OCI-LY7 (cell line): ENCODE data around the gene NWD2. TPM values are rescaled to one million over a fixed set of nuclear protein-coding genes. Genes with fewer than 3 reads are reported as not detected.

Experiments used
- BruUV-seq: library from RNA; stranded (reverse); fragments of 400-500 nt; replicated peaks from 2 replicates; lab custom pipeline; 2021; lab: Mats Ljungman, UMichigan
- CTCF ChIA-PET: fragments of 300-600 bp; sonication (Branson Sonifier 250); formaldehyde crosslinking; loops from one replicate; lab custom pipeline; 2022; ENCODE audit warnings: antibody characterized with exemption; ENCODE audit not compliant: unreplicated experiment; lab: Charles Lee
- POLR2A ChIA-PET: fragments of 300-600 bp; sonication (Branson Sonifier 250); formaldehyde crosslinking; loops from one replicate; lab custom pipeline; 2022; ENCODE audit warnings: antibody characterized with exemption; lab: Charles Lee
- DNase-seq: peaks from one replicate; pipeline ENCODE4 v3.0.0-alpha.2; 2015; ENCODE audit warnings: low spot score
- H2AFZ ChIP-seq: fragments of 200-600 bp; sonication (generic), shearing (Covaris generic); 2 replicates; pipeline ENCODE4 v1.6.1; 2014; ENCODE audit warnings: mild to moderate bottlenecking, antibody characterized with exemption, low read length, moderate library complexity
- H3K27ac ChIP-seq: fragments of 200-600 bp; sonication (generic); 2 replicates; pipeline ENCODE4 v1.5.1; 2014; ENCODE audit warnings: mixed run types, low read depth, mild to moderate bottlenecking, moderate library complexity, low read length, inconsistent platforms; ENCODE audit not compliant: poor library complexity, severe bottlenecking
- H3K36me3 ChIP-seq: fragments of 200-600 bp; sonication (generic); 2 replicates; pipeline ENCODE4 v1.6.1; 2014; ENCODE audit warnings: mild to moderate bottlenecking, antibody characterized with exemption, low read length, moderate library complexity, mixed read lengths; ENCODE audit not compliant: insufficient read depth
- H3K4me1 ChIP-seq: fragments of 200-600 bp; sonication (generic); 2 replicates; pipeline ENCODE4 v1.5.1; 2014; ENCODE audit warnings: mild to moderate bottlenecking, low read length; ENCODE audit not compliant: insufficient read depth, poor library complexity, severe bottlenecking
- H3K4me2 ChIP-seq: fragments of 200-600 bp; sonication (generic); 2 replicates; pipeline ENCODE4 v1.6.1; 2014; ENCODE audit warnings: mild to moderate bottlenecking, low read length
- H3K4me3 ChIP-seq: fragments of 200-600 bp; sonication (generic); 2 replicates; pipeline ENCODE4 v1.5.1; 2014; ENCODE audit warnings: mild to moderate bottlenecking, low read depth, low read length; ENCODE audit not compliant: poor library complexity, severe bottlenecking
- H3K79me2 ChIP-seq: fragments of 200-600 bp; sonication (generic); 2 replicates; pipeline ENCODE4 v1.6.1; 2016; ENCODE audit warnings: low read depth, mild to moderate bottlenecking, low read length, moderate library complexity, mixed read lengths; ENCODE audit not compliant: insufficient read depth
- H3K9me2 ChIP-seq: fragments of 200-600 bp; sonication (generic); 2 replicates; pipeline ENCODE4 v1.6.1; 2016; ENCODE audit warnings: mild to moderate bottlenecking, low read length, mixed read lengths; ENCODE audit not compliant: insufficient read depth
- H3K9me3 ChIP-seq: fragments of 200-600 bp; sonication (generic); 2 replicates; pipeline ENCODE4 v1.6.1; 2014; ENCODE audit warnings: mild to moderate bottlenecking, mixed run types, low read length, mixed read lengths
- H4K20me1 ChIP-seq: fragments of 200-600 bp; sonication (generic); 2 replicates; pipeline ENCODE4 v1.6.1; 2014; ENCODE audit warnings: mild to moderate bottlenecking, antibody characterized with exemption, low read length, moderate library complexity, mixed read lengths; ENCODE audit not compliant: insufficient read depth
- EZH2phosphoT487 ChIP-seq: fragments of 200-600 bp; sonication (generic); IDR thresholded peaks from 2 replicates; pipeline ENCODE4 v1.6.1; 2018; ENCODE audit warnings: low read depth, borderline replicate concordance, mild to moderate bottlenecking, mixed run types, antibody characterized with exemption, low read length, moderate library complexity, mixed read lengths
- intact Hi-C: fragments of 100-400 bp; cut with micrococcal nuclease; formaldehyde crosslinking; loops from one replicate; pipeline ENCODE4 v1.10.0; 2022; ENCODE audit not compliant: unreplicated experiment
- total RNA-seq, 2 experiments: library from RNA; depleted of rRNA in 1 of 2; stranded (reverse); fragments of >200 nt in 1 of 2; shearing (Covaris generic) in 1 of 2; gene quantifications; 2 replicates each; pipeline ENCODE4 v1.2.3, GENCODE V29; 2014 to 2022
- TF ChIP-seq, protein P1 (sequence below): fragments of 200-600 bp; sonication (generic); conservative IDR thresholded peaks from 2 replicates; pipeline ENCODE4 v1.5.1; 2014; ENCODE audit warnings: mild to moderate bottlenecking, antibody characterized with exemption, low read length, moderate library complexity, mixed read lengths

Gene NWD2
- total RNA-seq, 2 experiments from 2014 or later: not detected

DNA sequence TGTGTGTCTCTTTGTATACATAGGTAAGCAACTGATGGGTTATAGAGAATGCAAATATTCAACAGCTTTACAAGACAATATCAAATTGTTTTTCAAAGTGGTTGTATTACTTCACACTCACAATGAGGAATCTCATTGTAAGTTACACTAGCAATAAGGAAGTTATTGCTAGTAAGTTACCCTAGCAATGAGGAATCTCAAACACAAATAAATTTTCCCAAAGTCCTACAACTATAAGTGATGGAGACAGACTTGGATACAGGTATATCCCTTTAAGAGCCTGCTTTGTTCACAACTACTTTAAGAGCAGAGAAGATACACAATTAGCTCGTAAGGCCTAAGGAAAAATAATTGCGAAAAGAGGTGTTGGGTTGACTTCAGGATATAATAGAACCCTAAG, 28.3 kb upstream of the NWD2 start:
- H3K4me1 ChIP-seq: no peaks in the 10 kb centered on the region
- no peaks in the 10 kb centered on the region for H3K36me3 ChIP-seq
- H3K4me3 ChIP-seq: no peak overlapping the region
- no peaks in the 10 kb centered on the region for H3K9me2 ChIP-seq
- H3K27ac ChIP-seq: no peak overlapping the region
- H3K9me3 ChIP-seq: no peaks in the 10 kb centered on the region
- no peak for TF ChIP-seq EZH2phosphoT487
- TF ChIP-seq, protein P1, sequence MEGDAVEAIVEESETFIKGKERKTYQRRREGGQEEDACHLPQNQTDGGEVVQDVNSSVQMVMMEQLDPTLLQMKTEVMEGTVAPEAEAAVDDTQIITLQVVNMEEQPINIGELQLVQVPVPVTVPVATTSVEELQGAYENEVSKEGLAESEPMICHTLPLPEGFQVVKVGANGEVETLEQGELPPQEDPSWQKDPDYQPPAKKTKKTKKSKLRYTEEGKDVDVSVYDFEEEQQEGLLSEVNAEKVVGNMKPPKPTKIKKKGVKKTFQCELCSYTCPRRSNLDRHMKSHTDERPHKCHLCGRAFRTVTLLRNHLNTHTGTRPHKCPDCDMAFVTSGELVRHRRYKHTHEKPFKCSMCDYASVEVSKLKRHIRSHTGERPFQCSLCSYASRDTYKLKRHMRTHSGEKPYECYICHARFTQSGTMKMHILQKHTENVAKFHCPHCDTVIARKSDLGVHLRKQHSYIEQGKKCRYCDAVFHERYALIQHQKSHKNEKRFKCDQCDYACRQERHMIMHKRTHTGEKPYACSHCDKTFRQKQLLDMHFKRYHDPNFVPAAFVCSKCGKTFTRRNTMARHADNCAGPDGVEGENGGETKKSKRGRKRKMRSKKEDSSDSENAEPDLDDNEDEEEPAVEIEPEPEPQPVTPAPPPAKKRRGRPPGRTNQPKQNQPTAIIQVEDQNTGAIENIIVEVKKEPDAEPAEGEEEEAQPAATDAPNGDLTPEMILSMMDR: no peak
- no peak for DNase-seq
- intact Hi-C loops: no loop called here
- no TSS peak for BruUV-seq
- ChIA-PET CTCF (no interaction called here), POLR2A (no interaction called here)
- H3K4me2 ChIP-seq: no peak overlapping the region
- no peaks in the 10 kb centered on the region for H3K79me2 ChIP-seq
- H2AFZ ChIP-seq: no peak overlapping the region
- no peaks in the 10 kb centered on the region for H4K20me1 ChIP-seq

DNA sequence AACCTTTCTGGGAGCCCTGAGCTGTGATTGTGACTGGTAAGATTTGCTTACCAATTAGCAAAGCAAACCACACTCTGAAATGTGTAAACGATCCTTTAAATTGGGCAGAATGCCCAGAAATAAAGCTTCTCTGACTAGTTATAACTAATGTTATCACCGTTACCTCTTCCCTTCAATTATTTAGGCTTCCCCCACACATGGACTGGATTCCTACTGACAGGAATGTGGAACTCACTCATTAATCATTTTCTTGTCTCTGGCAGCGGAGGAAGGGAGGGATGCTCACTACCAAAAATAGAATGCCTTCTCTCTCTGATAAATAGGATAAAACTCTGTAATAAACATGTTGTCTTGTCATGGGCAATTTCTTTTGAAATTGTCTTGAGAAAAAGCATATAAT, 25.3 kb upstream of the NWD2 start:
- Histone ChIP-seq H2AFZ (no peak overlapping the region), H3K4me2 (no peak overlapping the region), H3K9me2 (no peaks in the 10 kb centered on the region), H4K20me1 (no peaks in the 10 kb centered on the region), H3K4me1 (no peaks in the 10 kb centered on the region), H3K9me3 (no peaks in the 10 kb centered on the region), H3K27ac (no peak overlapping the region), H3K36me3 (no peaks in the 10 kb centered on the region), H3K79me2 (no peaks in the 10 kb centered on the region), H3K4me3 (no peak overlapping the region)
- no peak for TF ChIP-seq EZH2phosphoT487
- TF ChIP-seq, protein P1: no peak
- ChIA-PET CTCF (no interaction called here), POLR2A (no interaction called here)
- intact Hi-C loops: no loop called here
- DNase-seq: no peak
- BruUV-seq: no TSS peak

DNA sequence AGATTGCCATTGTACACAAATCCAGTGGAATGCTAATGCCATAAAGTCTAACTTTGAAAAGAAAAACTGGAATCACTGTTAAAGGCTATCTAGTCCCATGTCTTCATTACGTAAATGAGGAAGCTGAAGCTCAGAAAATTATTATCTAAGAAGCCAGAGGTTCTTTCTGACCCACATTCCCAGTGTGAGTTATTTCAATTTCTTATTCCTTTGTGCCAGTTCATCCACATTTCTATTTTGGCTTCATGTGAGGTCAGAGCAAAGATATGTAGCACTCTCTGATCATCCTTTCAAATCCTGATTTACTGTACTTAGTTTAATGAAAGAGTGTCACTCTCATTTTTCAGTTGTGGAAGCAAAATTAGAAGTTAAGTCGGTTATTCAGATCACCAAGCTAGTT, 24.6 kb upstream of the NWD2 start:
- Histone ChIP-seq H3K4me1 (no peaks in the 10 kb centered on the region), H4K20me1 (no peaks in the 10 kb centered on the region), H2AFZ (no peak overlapping the region), H3K4me3 (no peak overlapping the region), H3K27ac (no peak overlapping the region), H3K36me3 (no peaks in the 10 kb centered on the region), H3K79me2 (no peaks in the 10 kb centered on the region), H3K9me2 (no peaks in the 10 kb centered on the region), H3K4me2 (no peak overlapping the region), H3K9me3 (no peaks in the 10 kb centered on the region)
- intact Hi-C loops: no loop called here
- no peak for TF ChIP-seq EZH2phosphoT487
- TF ChIP-seq, protein P1: no peak
- BruUV-seq: no TSS peak
- no peak for DNase-seq
- ChIA-PET CTCF (no interaction called here), POLR2A (interaction anchor here (0.7 to 0.8 kb wide), 2 partner anchors 76 to 1114 kb away, joined by 3 read pairs; no protein-coding TSS in a partner anchor)
